GM12878 (cell line): ENCODE measurements around the gene LSM7. TPM values are rescaled to one million over a fixed set of nuclear protein-coding genes. Genes with fewer than 3 reads are reported as not detected.

Source experiments
- ATAC-seq: fragments of 200-7000 bp; cut with Tn5 transposase; 3 replicates; pipeline ENCODE4 v1.9.1; 2020; ENCODE audit warnings: mild to moderate bottlenecking, moderate library complexity
- BruUV-seq: library from RNA; stranded (reverse); fragments of 400-500 nt; replicated peaks from 2 replicates; lab custom pipeline; 2021; lab: Mats Ljungman, UMichigan
- CTCF ChIA-PET: fragments of 300-600 bp; sonication (Branson Sonifier 250); formaldehyde crosslinking; extraction: SDS; loops from one replicate; lab custom pipeline; 2021; ENCODE audit warnings: inconsistent platforms; lab: Yijun Ruan, JAX
- POLR2A ChIA-PET: fragments of 350-600 bp; formaldehyde crosslinking; extraction: SDS; loops from one replicate; lab custom pipeline; 2021; ENCODE audit warnings: inconsistent platforms; lab: Charles Lee
- RAD21 ChIA-PET: fragments of 300-600 bp; sonication (Branson Sonifier 250); formaldehyde crosslinking; loops from one replicate; lab custom pipeline; 2023; ENCODE audit warnings: antibody characterized with exemption; ENCODE audit not compliant: unreplicated experiment; lab: Charles Lee
- SMC1A ChIA-PET: fragments of 300-600 bp; sonication (Branson Sonifier 250); formaldehyde crosslinking; loops from one replicate; lab custom pipeline; 2023; ENCODE audit not compliant: unreplicated experiment, uncharacterized antibody; lab: Charles Lee
- DNase-seq: peaks from one replicate; pipeline ENCODE4 v3.0.0-alpha.2; 2011; ENCODE audit warnings: low read depth, low spot score
- FAIRE-seq: peaks from 3 replicates; lab custom pipeline; 2011; peaks lifted over from hg19 to GRCh38; lab: Jason Lieb, UNC
- H2AFZ ChIP-seq: 2 replicates; pipeline ENCODE4 v1.6.0; 2011; ENCODE audit warnings: low read depth, low read length, control low read depth; ENCODE audit not compliant: control insufficient read depth
- H3K27ac ChIP-seq: 2 replicates; pipeline ENCODE4 v1.5.1; 2011; ENCODE audit warnings: control low read depth; ENCODE audit not compliant: control insufficient read depth, insufficient read depth
- H3K27me3 ChIP-seq, 2 experiments: replicated peaks in 1 of 2; 2 replicates each; pipeline versions ENCODE4 v1.6.0 to v1.6.1; 2011; ENCODE audit warnings: low read length in 1 of 2; ENCODE audit not compliant: control insufficient read depth in 2 of 2, insufficient read depth in 2 of 2
- H3K36me3 ChIP-seq, 2 experiments: 2 replicates each; pipeline ENCODE4 v1.5.1; 2011; ENCODE audit warnings: low read length in 1 of 2; ENCODE audit not compliant: control insufficient read depth in 2 of 2, insufficient read depth in 2 of 2
- H3K4me1 ChIP-seq: 2 replicates; pipeline ENCODE4 v1.6.1; 2011; ENCODE audit warnings: mild to moderate bottlenecking, low read length, moderate library complexity, mixed read lengths; ENCODE audit not compliant: control insufficient read depth, insufficient read depth
- H3K4me2 ChIP-seq: 2 replicates; pipeline ENCODE4 v1.6.0; 2011; ENCODE audit warnings: control low read depth; ENCODE audit not compliant: control insufficient read depth, insufficient read depth
- H3K4me3 ChIP-seq: fragments of 200-600 bp; sonication (generic); 2 replicates; pipeline ENCODE4 v1.5.1; 2016
- H3K79me2 ChIP-seq: 2 replicates; pipeline ENCODE4 v1.6.0; 2011; ENCODE audit warnings: low read length; ENCODE audit not compliant: control insufficient read depth, insufficient read depth
- H3K9ac ChIP-seq: 2 replicates; pipeline ENCODE4 v1.8.0; 2011; ENCODE audit warnings: low read length, control low read depth, mixed read lengths; ENCODE audit not compliant: control insufficient read depth, insufficient read depth
- H3K9me3 ChIP-seq: replicated peaks from 3 replicates; pipeline ENCODE4 v1.5.1; 2011; ENCODE audit warnings: mild to moderate bottlenecking, low read length; ENCODE audit not compliant: control insufficient read depth, insufficient read depth
- H4K20me1 ChIP-seq: 2 replicates; pipeline ENCODE4 v1.6.0; 2011; ENCODE audit not compliant: control insufficient read depth, insufficient read depth
- IKZF2 ChIP-seq, 2 experiments: fragments of 450-650 bp; IDR thresholded peaks; 2 replicates each; pipeline ENCODE4 v1.6.1; 2017; ENCODE audit warnings: mild to moderate bottlenecking in 2 of 2, moderate library complexity in 2 of 2
- JUND ChIP-seq: IDR thresholded peaks from 2 replicates; pipeline ENCODE4 v1.6.1; 2012; ENCODE audit warnings: low read depth, mild to moderate bottlenecking, low read length, improper control_type of control experiment, moderate library complexity
- MTA2 ChIP-seq: fragments of 450-650 bp; IDR thresholded peaks from 2 replicates; pipeline ENCODE4 v1.6.1; 2016; ENCODE audit warnings: low read depth, mild to moderate bottlenecking, moderate library complexity
- NBN ChIP-seq: fragments of 450-650 bp; IDR thresholded peaks from 2 replicates; pipeline ENCODE4 v1.6.1; 2016
- PML ChIP-seq: IDR thresholded peaks from 2 replicates; pipeline ENCODE4 v1.6.1; 2012; ENCODE audit warnings: low read length, inconsistent platforms
- TCF12 ChIP-seq: IDR thresholded peaks from 2 replicates; pipeline ENCODE4 v1.6.1; 2011; ENCODE audit warnings: low read depth, mild to moderate bottlenecking, low read length
- ZBED1 ChIP-seq: IDR thresholded peaks from 2 replicates; pipeline ENCODE4 v1.6.1; 2016; ENCODE audit warnings: borderline replicate concordance
- WGBS: methylation state at CpG from one replicate; pipeline ENCODE4 v1.1.6; 2016; ENCODE audit warnings: low lambda C conversion rate; ENCODE audit not compliant: insufficient replicate concordance, insufficient coverage; ENCODE audit errors: missing lambda C conversion rate; 5-methylcytosine and 5-hydroxymethylcytosine counted together
- in situ Hi-C: fragments of 300-500 bp; cut with MboI; formaldehyde crosslinking; loops from 9 replicates; pipeline ENCODE4 v1.14.3; 2018; ENCODE audit warnings: mixed read lengths
- intact Hi-C: fragments of 100-400 bp; cut with micrococcal nuclease; formaldehyde crosslinking; loops from one replicate; pipeline ENCODE4 v1.14.2; 2022; ENCODE audit not compliant: unreplicated experiment
- polyA plus RNA-seq, 11 experiments: library from polyadenylated mRNA; depleted of rRNA in 4 of 11; unstranded in 6 of 11; stranded (reverse) in 5 of 11; fragments of >200 nt; fragmentation: Nextera tagmentation in 4 of 11; fragmentation: Illumina TruSeq in 1 of 11; extraction: Ambion mirVana in 4 of 11; extraction: Trizol in 1 of 11; gene quantifications; 1 replicate in 1 of 11; 2 replicates in 10 of 11; pipeline versions ENCODE4 v1.2.1 to v1.2.3, GENCODE V29; 2011 to 2016; ENCODE audit warnings: inconsistent platforms in 2 of 11, missing spikeins in 2 of 11, low read depth in 1 of 11
- total RNA-seq, 4 experiments: library from RNA; depleted of rRNA in 3 of 4; stranded (reverse); fragments of >200 nt in 3 of 4; fragmentation: Illumina TruSeq in 1 of 4; extraction: Trizol in 1 of 4; gene quantifications; 2 replicates each; pipeline versions ENCODE4 v1.2.1 to v1.2.3, GENCODE V29; 2013 to 2021
- TF ChIP-seq, protein P1 (sequence below): fragments of 450-650 bp; IDR thresholded peaks from 2 replicates; pipeline ENCODE4 v1.6.1; 2016; ENCODE audit warnings: mild to moderate bottlenecking
- TF ChIP-seq, protein P2 (sequence below): fragments of 450-650 bp; conservative IDR thresholded peaks from 2 replicates; pipeline ENCODE4 v1.6.1; 2017; ENCODE audit warnings: mild to moderate bottlenecking, moderate library complexity
- TF ChIP-seq, protein P3 (sequence below): IDR thresholded peaks from 2 replicates; pipeline ENCODE4 v1.6.1; 2012; ENCODE audit warnings: low read depth, low read length, improper control_type of control experiment
- TF ChIP-seq, protein P4 (sequence below): fragments of 450-650 bp; IDR thresholded peaks from 2 replicates; pipeline ENCODE4 v1.6.1; 2017; ENCODE audit warnings: mild to moderate bottlenecking, moderate library complexity

The LSM7 gene
- total and polyA plus RNA-seq, 10 of the 15 experiments (the other 5 are each of a cell fraction or from before 2014, with no cell fraction given), result 24.4 to 424 (median 217) TPM

DNA sequence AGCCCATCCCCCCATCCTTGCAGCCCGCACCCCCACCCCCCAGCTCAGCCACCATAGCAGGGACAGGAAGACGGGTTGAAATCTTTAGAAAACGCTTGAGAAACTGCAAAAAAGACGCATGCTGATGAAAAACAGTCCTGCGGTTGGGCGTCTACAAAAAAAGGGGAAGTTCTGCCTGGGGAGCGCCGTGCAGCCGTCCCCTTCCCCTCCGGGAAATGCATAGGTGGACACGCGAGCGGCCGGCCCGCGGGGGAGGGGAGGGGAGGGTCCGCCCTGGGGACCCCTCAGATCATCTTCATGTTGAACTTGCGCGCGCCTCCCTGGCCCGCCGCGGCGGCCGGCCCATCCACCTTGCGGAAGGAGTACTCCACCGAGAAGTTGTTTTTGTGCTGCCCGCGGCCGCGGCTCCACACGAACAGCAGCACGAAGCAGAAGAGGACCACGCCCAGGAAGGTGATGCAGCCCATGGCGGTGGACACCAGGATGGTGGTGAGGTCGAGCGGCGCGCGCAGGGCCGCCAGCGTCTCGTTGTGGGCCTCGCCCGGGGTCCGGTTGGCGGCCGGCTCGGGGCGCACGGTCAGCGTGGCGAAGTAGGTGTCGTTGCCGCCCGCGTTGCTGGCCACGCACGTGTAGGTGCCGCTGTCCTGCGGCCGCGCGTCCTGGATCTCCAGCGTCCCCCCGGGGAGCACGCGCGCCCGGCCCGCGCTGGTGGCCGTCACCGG lies 38.5 kb downstream of the LSM7 start:
- ATAC-seq (peak; percentile 72), FAIRE-seq (peak; percentile 95), DNase-seq (peak; percentile 48)
- Histone ChIP-seq H3K79me2 (no peaks in the 10 kb centered on the region; the same call in 1 of the 2 replicates), H3K4me1 (peaks cover 30% of the 10 kb centered on the region), H3K4me3 (peak overlapping the region; percentile 65), H3K9ac (peak overlapping the region; percentile 65), H3K4me2 (peak overlapping the region; percentile 98), H3K36me3 (no peaks in the 10 kb centered on the region), H3K27me3 (no peaks in the 10 kb centered on the region), H3K9me3 (no peaks in the 10 kb centered on the region), H3K27ac (peak overlapping the region; percentile 74), H2AFZ (peak overlapping the region; percentile 72), H4K20me1 (no peaks in the 10 kb centered on the region)
- BruUV-seq, result TSS peak; percentile 55
- POLR2A ChIA-PET, result interaction anchor here (0.5 to 1.5 kb wide), 6 partner anchors 18 to 198 kb away, joined by 3 to 8 read pairs (median 5); partner anchors contain the start of genes LSM7 and SPPL2B
- in situ Hi-C loops (no loop called here), intact Hi-C loops (loop anchor here (1.0 kb wide), 1 partner anchor 38 kb away; the partner anchor contains the start of genes LSM7 and SPPL2B)
- 1% methylated on average over 52 of the region's 74 CpGs for WGBS
- RAD21 ChIA-PET, result interaction anchor here (0.6 to 1.7 kb wide), 9 partner anchors 27 to 121 kb away, joined by 3 to 10 read pairs (median 4); partner anchors contain the start of genes LSM7 and SPPL2B
- SMC1A ChIA-PET, result interaction anchor here (1.1 to 2.9 kb wide), 4 partner anchors 13 to 103 kb away, joined by 3 to 11 read pairs (median 8); no protein-coding TSS in a partner anchor
- CTCF ChIA-PET, result interaction anchor here (0.6 to 2.5 kb wide), 6 partner anchors 16 to 102 kb away, joined by 3 to 13 read pairs (median 4); no protein-coding TSS in a partner anchor
- TF ChIP-seq PML, result no peak
- 0 out of 2 replicates have a peak, but pooled peaks have one; percentile 19 for TF ChIP-seq TCF12
- TF ChIP-seq, protein P1, sequence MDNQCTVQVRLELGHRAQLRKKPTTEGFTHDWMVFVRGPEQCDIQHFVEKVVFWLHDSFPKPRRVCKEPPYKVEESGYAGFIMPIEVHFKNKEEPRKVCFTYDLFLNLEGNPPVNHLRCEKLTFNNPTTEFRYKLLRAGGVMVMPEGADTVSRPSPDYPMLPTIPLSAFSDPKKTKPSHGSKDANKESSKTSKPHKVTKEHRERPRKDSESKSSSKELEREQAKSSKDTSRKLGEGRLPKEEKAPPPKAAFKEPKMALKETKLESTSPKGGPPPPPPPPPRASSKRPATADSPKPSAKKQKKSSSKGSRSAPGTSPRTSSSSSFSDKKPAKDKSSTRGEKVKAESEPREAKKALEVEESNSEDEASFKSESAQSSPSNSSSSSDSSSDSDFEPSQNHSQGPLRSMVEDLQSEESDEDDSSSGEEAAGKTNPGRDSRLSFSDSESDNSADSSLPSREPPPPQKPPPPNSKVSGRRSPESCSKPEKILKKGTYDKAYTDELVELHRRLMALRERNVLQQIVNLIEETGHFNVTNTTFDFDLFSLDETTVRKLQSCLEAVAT, result peak; percentile 61
- peak; percentile 60 to 69 for TF ChIP-seq IKZF2 (IDR thresholded peaks at IDR 0.05)
- 0 out of 2 replicates have a peak, but pooled peaks have one; percentile 10 for TF ChIP-seq MTA2
- TF ChIP-seq, protein P2, sequence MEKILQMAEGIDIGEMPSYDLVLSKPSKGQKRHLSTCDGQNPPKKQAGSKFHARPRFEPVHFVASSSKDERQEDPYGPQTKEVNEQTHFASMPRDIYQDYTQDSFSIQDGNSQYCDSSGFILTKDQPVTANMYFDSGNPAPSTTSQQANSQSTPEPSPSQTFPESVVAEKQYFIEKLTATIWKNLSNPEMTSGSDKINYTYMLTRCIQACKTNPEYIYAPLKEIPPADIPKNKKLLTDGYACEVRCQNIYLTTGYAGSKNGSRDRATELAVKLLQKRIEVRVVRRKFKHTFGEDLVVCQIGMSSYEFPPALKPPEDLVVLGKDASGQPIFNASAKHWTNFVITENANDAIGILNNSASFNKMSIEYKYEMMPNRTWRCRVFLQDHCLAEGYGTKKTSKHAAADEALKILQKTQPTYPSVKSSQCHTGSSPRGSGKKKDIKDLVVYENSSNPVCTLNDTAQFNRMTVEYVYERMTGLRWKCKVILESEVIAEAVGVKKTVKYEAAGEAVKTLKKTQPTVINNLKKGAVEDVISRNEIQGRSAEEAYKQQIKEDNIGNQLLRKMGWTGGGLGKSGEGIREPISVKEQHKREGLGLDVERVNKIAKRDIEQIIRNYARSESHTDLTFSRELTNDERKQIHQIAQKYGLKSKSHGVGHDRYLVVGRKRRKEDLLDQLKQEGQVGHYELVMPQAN, result 0 out of 2 replicates have a peak, but pooled peaks have one; percentile 51
- TF ChIP-seq, protein P3, sequence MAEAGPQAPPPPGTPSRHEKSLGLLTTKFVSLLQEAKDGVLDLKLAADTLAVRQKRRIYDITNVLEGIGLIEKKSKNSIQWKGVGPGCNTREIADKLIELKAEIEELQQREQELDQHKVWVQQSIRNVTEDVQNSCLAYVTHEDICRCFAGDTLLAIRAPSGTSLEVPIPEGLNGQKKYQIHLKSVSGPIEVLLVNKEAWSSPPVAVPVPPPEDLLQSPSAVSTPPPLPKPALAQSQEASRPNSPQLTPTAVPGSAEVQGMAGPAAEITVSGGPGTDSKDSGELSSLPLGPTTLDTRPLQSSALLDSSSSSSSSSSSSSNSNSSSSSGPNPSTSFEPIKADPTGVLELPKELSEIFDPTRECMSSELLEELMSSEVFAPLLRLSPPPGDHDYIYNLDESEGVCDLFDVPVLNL, result no peak
- no peak for TF ChIP-seq ZBED1
- TF ChIP-seq NBN, result 0 out of 2 replicates have a peak, but pooled peaks have one; percentile 27
- TF ChIP-seq, protein P4, sequence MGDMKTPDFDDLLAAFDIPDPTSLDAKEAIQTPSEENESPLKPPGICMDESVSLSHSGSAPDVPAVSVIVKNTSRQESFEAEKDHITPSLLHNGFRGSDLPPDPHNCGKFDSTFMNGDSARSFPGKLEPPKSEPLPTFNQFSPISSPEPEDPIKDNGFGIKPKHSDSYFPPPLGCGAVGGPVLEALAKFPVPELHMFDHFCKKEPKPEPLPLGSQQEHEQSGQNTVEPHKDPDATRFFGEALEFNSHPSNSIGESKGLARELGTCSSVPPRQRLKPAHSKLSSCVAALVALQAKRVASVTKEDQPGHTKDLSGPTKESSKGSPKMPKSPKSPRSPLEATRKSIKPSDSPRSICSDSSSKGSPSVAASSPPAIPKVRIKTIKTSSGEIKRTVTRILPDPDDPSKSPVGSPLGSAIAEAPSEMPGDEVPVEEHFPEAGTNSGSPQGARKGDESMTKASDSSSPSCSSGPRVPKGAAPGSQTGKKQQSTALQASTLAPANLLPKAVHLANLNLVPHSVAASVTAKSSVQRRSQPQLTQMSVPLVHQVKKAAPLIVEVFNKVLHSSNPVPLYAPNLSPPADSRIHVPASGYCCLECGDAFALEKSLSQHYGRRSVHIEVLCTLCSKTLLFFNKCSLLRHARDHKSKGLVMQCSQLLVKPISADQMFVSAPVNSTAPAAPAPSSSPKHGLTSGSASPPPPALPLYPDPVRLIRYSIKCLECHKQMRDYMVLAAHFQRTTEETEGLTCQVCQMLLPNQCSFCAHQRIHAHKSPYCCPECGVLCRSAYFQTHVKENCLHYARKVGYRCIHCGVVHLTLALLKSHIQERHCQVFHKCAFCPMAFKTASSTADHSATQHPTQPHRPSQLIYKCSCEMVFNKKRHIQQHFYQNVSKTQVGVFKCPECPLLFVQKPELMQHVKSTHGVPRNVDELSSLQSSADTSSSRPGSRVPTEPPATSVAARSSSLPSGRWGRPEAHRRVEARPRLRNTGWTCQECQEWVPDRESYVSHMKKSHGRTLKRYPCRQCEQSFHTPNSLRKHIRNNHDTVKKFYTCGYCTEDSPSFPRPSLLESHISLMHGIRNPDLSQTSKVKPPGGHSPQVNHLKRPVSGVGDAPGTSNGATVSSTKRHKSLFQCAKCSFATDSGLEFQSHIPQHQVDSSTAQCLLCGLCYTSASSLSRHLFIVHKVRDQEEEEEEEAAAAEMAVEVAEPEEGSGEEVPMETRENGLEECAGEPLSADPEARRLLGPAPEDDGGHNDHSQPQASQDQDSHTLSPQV, result 0 out of 2 replicates have a peak, but pooled peaks have one; percentile 12
- TF ChIP-seq JUND, result no peak
